GM12873 (cell line): ENCODE data around the gene B3GALNT1.

Experiments used
- CTCF ChIP-seq: IDR thresholded peaks from 2 replicates; pipeline ENCODE4 v1.5.1; 2012; ENCODE audit warnings: low read depth, mild to moderate bottlenecking, moderate library complexity, low read length, control low read depth; ENCODE audit not compliant: insufficient read depth; ENCODE audit errors: missing control alignments

The B3GALNT1 gene

GRCh38 chr3:161081633-161082032 is 23.5 kb downstream of the B3GALNT1 start:
- no peak for TF ChIP-seq CTCF

GRCh38 chr3:161073181-161073580 is 32.0 kb downstream of the B3GALNT1 start:
- no peak for TF ChIP-seq CTCF

GRCh38 chr3:161072751-161073150 is 32.4 kb downstream of the B3GALNT1 start:
- TF ChIP-seq CTCF = no peak

- no peak for TF ChIP-seq CTCF
These were observed 32.9 kb downstream of the B3GALNT1 start for GRCh38 chr3:161072211-161072621.

GRCh38 chr3:161070980-161071663 is 34.0 kb downstream of the B3GALNT1 start:
- TF ChIP-seq CTCF = no peak

GRCh38 chr3:161070252-161070930 is 34.8 kb downstream of the B3GALNT1 start:
- no peak for TF ChIP-seq CTCF

GRCh38 chr3:161069511-161070251 is 35.5 kb downstream of the B3GALNT1 start:
- TF ChIP-seq CTCF = no peak
